NB4 (cell line): ENCODE measurements around the gene ADPGK.

ENCODE experiments used
- CTCF ChIP-seq: IDR thresholded peaks from one replicate; pipeline ENCODE4 v1.5.1; 2012; ENCODE audit warnings: low read depth, low read length
- MAX ChIP-seq: IDR thresholded peaks from 2 replicates; pipeline ENCODE4 v1.6.1; 2011; ENCODE audit warnings: low read depth, low read length
- MYC ChIP-seq: IDR thresholded peaks from 2 replicates; pipeline ENCODE4 v1.6.1; 2011; ENCODE audit warnings: low read depth, low read length
- POLR2A ChIP-seq: IDR thresholded peaks from 2 replicates; pipeline ENCODE4 v1.6.1; 2011; ENCODE audit warnings: mild to moderate bottlenecking; ENCODE audit not compliant: insufficient read length; ENCODE audit errors: extremely low read depth

- TF ChIP-seq CTCF (no peak), POLR2A (no peak), MYC (no peak), MAX (no peak)
Observed at GRCh38 chr15:72737061-72737460, 46.5 kb downstream of the ADPGK start.
